Transverse colon (tissue), 4 donors: ENCODE measurements around the gene TPM4. TPM values are rescaled to one million over a fixed set of nuclear protein-coding genes. Genes with fewer than 3 reads are reported as not detected.

Experiments
- DNase-seq: peaks from one replicate; pipeline ENCODE4 v3.0.0-alpha.2; 2019
- H3K27ac ChIP-seq, 4 donors: fragments of 200-600 bp; sonication (generic); 2 replicates each; pipeline ENCODE4 v1.5.1; 2016 to 2018; ENCODE audit warnings: inconsistent platforms in 4 of 4
- H3K27me3 ChIP-seq: fragments of 200-600 bp; sonication (generic); 2 replicates; pipeline ENCODE4 v1.5.1; 2017; ENCODE audit warnings: inconsistent platforms
- H3K36me3 ChIP-seq, 4 donors: fragments of 200-600 bp; sonication (generic); 2 replicates each; pipeline ENCODE4 v1.5.1; 2017 to 2019; ENCODE audit warnings: inconsistent platforms in 4 of 4
- H3K4me1 ChIP-seq, 4 donors: fragments of 200-600 bp; sonication (generic); 2 replicates each; pipeline ENCODE4 v1.5.1; 2017 to 2020; ENCODE audit warnings: inconsistent platforms in 4 of 4
- H3K4me3 ChIP-seq, 4 donors: fragments of 200-600 bp; sonication (generic); 1 replicate in 1 of 4; 2 replicates in 3 of 4; pipeline versions ENCODE4 v1.5.1 to v1.6.1; 2017 to 2019; ENCODE audit warnings: inconsistent platforms in 4 of 4
- H3K9me3 ChIP-seq, 2 donors: fragments of 200-600 bp; sonication (generic); 2 replicates each; pipeline ENCODE4 v1.5.1; 2017 to 2019; ENCODE audit warnings: inconsistent platforms in 2 of 2
- EP300 ChIP-seq: sonication (generic); formaldehyde crosslinking; IDR thresholded peaks from one replicate; pipeline ENCODE4 v1.6.1; 2017; ENCODE audit warnings: antibody characterized with exemption, low read depth
- POLR2A ChIP-seq: fragments of 450-650 bp; IDR thresholded peaks from one replicate; pipeline ENCODE4 v1.6.1; 2016; ENCODE audit warnings: antibody characterized with exemption, mild to moderate bottlenecking, moderate library complexity
- POLR2AphosphoS5 ChIP-seq, 3 donors: sonication (generic); formaldehyde crosslinking; IDR thresholded peaks; one replicate each; pipeline ENCODE4 v1.6.1; 2016; ENCODE audit warnings: antibody characterized with exemption in 3 of 3
- WGBS, 2 donors: methylation state at CpG; one replicate each; pipeline ENCODE4 v1.1.5; 2018; ENCODE audit warnings: low coverage in 1 of 2; 5-methylcytosine and 5-hydroxymethylcytosine counted together
- in situ Hi-C, 4 donors: fragments of 200-750 bp; cut with MboI; loops; one replicate each; pipeline versions ENCODE4 v1.15.0 to v1.15.1; 2017; ENCODE audit warnings: low sequenced_read_pairs in 3 of 4, low pct_ligation_motif_present in 1 of 4, low pct_unique_long_range_greater_than_20kb in 1 of 4
- intact Hi-C: fragments of 100-400 bp; cut with DNase I; formaldehyde crosslinking; loops from one replicate; pipeline ENCODE4 v1.15.1; 2023; ENCODE audit warnings: low total_unique reads
- total RNA-seq, 4 donors: library from RNA; depleted of rRNA; stranded (reverse); fragments of >200 nt; gene quantifications; one replicate each; pipeline ENCODE4 v1.1.0, GENCODE V29; 2016
- TF ChIP-seq, protein P1 (sequence below), 5 experiments: fragments of 200-600 bp in 3 of 5; fragments of 450-650 bp in 2 of 5; sonication (generic) in 3 of 5; IDR thresholded peaks; 1 replicate in 2 of 5; 2 replicates in 3 of 5; pipeline ENCODE4 v1.5.1; 2016 to 2017; ENCODE audit warnings: antibody characterized with exemption in 5 of 5, inconsistent platforms in 3 of 5, mild to moderate bottlenecking in 2 of 5, moderate library complexity in 1 of 5

Gene TPM4
- total RNA-seq, 4 donors from 2014 or later: 228 to 491 (median 288) TPM

DNA sequence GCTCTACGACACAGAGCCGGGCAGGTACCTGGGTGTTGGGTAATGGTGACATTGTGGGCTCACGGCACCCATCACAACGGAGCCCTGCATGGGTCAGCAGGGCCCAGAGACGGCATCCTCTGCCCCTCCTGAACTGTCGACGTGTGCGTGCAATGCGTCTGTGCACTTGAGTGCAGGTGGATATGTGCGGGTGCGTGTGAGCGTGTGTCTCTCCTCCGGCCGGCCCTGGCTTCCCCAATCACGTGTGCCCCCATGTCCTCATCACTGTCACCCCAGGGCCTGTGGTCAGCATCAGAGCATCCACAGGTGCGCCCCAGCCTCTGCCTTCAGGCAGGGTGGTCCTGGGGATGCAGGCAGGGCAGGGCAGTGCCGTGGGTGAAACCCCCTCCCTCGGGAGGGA is 37.2 kb upstream of the TPM4 start:
- intact Hi-C loops: no loop called here
- in situ Hi-C loops: no loop called here

DNA sequence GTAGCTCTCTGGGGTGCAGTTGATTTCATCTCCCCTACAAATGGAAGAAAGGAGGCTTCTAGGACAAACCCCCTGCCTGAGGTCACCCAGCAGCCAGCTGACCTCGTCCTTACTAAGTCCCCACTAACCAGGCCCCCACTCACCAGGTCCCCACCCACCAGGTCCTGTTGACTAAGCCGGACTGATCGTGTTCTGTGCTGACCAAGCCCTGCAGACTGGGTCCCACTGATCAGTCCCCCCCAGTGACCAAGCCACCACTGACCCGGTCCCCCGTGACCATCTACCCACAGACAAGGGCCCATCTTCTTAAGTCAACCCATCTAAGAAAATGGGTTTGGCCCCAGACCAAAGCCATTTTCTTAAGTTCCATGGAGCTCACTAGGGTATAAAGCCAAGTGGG is 36.8 kb upstream of the TPM4 start:
- WGBS, 2 donors: 90 to 100% methylated on average over 1 to 5 of the region's 5 CpGs
- intact Hi-C loops: no loop called here

More for the DNA sequence above, 37.2 kb upstream of the TPM4 start:
- DNase-seq: no peak
- H3K27ac ChIP-seq: no peak overlapping the region
- 81% methylated on average over 15 of the region's 18 CpGs; no CpG with 5 or more reads in 1 of the 2 donors for WGBS, 2 donors
- no peaks in the 10 kb centered on the region for H3K9me3 ChIP-seq
- no peak overlapping the region for H3K4me3 ChIP-seq
- H3K4me1 ChIP-seq: peaks cover 0 to 15% (median 3%) of the 10 kb centered on the region in 4 donors
- H3K27me3 ChIP-seq: no peaks in the 10 kb centered on the region
- H3K36me3 ChIP-seq: no peaks in the 10 kb centered on the region
- no peak for TF ChIP-seq POLR2A

GRCh38 chr19:16040642-16041041 is 35.7 kb upstream of the TPM4 start:
- H3K36me3 ChIP-seq: no peaks in the 10 kb centered on the region
- no peaks in the 10 kb centered on the region for H3K9me3 ChIP-seq
- 33 to 42% methylated on average over 5 to 6 of the region's 6 CpGs for WGBS, 2 donors
- no peaks in the 10 kb centered on the region for H3K27me3 ChIP-seq
- in situ Hi-C loops (loop anchor here in 3 of 4 donors (5.0 to 10.0 kb wide), 3 partner anchors 134 to 144 kb away; partner anchors contain the start of genes CIB3 (in 1 of the 3) and FAM32A (in 1 of the 3)), intact Hi-C loops (loop anchor here (5.0 kb wide), 2 partner anchors 77 to 142 kb away; no protein-coding TSS in a partner anchor)
- no peak overlapping the region for H3K4me3 ChIP-seq
- no peak for DNase-seq
- no peak for TF ChIP-seq EP300
- no peak for TF ChIP-seq POLR2A
- no peak for TF ChIP-seq POLR2AphosphoS5 (IDR thresholded peaks at IDR 0.05)
- TF ChIP-seq, protein P1, sequence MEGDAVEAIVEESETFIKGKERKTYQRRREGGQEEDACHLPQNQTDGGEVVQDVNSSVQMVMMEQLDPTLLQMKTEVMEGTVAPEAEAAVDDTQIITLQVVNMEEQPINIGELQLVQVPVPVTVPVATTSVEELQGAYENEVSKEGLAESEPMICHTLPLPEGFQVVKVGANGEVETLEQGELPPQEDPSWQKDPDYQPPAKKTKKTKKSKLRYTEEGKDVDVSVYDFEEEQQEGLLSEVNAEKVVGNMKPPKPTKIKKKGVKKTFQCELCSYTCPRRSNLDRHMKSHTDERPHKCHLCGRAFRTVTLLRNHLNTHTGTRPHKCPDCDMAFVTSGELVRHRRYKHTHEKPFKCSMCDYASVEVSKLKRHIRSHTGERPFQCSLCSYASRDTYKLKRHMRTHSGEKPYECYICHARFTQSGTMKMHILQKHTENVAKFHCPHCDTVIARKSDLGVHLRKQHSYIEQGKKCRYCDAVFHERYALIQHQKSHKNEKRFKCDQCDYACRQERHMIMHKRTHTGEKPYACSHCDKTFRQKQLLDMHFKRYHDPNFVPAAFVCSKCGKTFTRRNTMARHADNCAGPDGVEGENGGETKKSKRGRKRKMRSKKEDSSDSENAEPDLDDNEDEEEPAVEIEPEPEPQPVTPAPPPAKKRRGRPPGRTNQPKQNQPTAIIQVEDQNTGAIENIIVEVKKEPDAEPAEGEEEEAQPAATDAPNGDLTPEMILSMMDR (IDR thresholded peaks at IDR 0.05): no peak
- H3K4me1 ChIP-seq: peaks cover 0 to 15% (median 3%) of the 10 kb centered on the region in 4 donors
- peak overlapping the region in 1 of 4 donors; percentile 35 for H3K27ac ChIP-seq

More for the DNA sequence above, 36.8 kb upstream of the TPM4 start:
- Histone ChIP-seq H3K27me3 (no peaks in the 10 kb centered on the region), H3K4me3 (no peak overlapping the region), H3K9me3 (no peaks in the 10 kb centered on the region), H3K36me3 (no peaks in the 10 kb centered on the region), H3K27ac (no peak overlapping the region), H3K4me1 (peaks cover 0 to 15% (median 3%) of the 10 kb centered on the region in 4 donors)
- in situ Hi-C loops: no loop called here
- TF ChIP-seq, protein P1 (IDR thresholded peaks at IDR 0.05): no peak
- no peak for TF ChIP-seq POLR2A
- TF ChIP-seq EP300: no peak
- TF ChIP-seq POLR2AphosphoS5 (IDR thresholded peaks at IDR 0.05): no peak
- DNase-seq: no peak

DNA sequence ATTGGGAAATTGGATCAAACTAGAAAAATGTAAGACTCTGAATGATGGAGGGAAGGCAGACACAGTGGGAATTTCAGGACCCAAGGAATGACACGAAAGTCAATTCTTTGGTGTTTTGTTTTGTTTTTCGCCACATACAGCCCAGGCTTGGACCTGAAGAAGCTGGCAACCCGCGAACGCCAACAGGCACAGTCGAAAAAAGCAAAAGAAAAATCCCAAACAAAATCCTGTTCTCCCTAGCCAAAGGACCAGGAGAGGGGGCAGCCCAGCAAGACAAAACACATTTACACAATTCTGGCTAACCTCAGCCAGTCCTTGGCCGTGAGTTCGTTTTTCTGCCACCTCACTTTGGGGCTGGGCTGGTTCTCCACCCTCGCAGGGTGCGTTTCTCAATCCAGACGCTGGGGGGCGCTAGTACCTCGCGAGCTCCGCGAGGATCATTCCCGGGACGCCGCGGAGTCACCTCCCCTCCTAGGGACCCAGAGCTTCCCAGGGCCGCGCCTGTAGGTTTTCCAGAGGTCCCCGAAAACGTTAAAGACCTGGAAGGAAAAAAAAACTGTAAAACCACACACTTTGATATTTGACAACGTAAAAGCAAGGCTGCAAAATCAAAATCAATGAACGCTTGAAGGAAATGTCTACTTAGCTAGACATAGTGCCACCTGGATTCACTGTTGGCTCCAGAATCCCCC is 34.9 kb upstream of the TPM4 start:
- in situ Hi-C loops (loop anchor here in 3 of 4 donors (5.0 to 10.0 kb wide), 3 partner anchors 133 to 143 kb away; partner anchors contain the start of genes CIB3 (in 1 of the 3) and FAM32A (in 1 of the 3)), intact Hi-C loops (loop anchor here (5.0 kb wide), 2 partner anchors 76 to 141 kb away; no protein-coding TSS in a partner anchor)
- H3K9me3 ChIP-seq: no peaks in the 10 kb centered on the region
- no peak for TF ChIP-seq EP300
- no peak for TF ChIP-seq POLR2A
- peak in 2 of 3 donors; percentile 12 to 17 for TF ChIP-seq POLR2AphosphoS5 (IDR thresholded peaks at IDR 0.05)
- TF ChIP-seq, protein P1 (IDR thresholded peaks at IDR 0.05): peak; percentile 98 to 99 (median 98)
- peak overlapping the region in 1 of 4 donors; percentile 23 for H3K4me3 ChIP-seq
- H3K4me1 ChIP-seq: peaks cover 0 to 15% (median 3%) of the 10 kb centered on the region in 4 donors
- H3K36me3 ChIP-seq: no peaks in the 10 kb centered on the region
- 11 to 27% methylated on average over 14 to 26 of the region's 26 CpGs for WGBS, 2 donors
- peak; percentile 90 for DNase-seq
- H3K27ac ChIP-seq: peak overlapping the region in 2 of 4 donors; percentile 30 to 35
- H3K27me3 ChIP-seq: no peaks in the 10 kb centered on the region
